ENCODE results near the gene PIGH.

PIGH gene

GRCh38 chr14:67610491-67610890 lies 10.4 kb upstream of the PIGH start:
- TF ChIP-seq FOXM1 (IDR thresholded peaks at IDR 0.05; ENCODE audit: borderline replicate concordance, low read depth) (no peak), EP300 (IDR thresholded peaks at IDR 0.05; ENCODE audit: borderline replicate concordance) (no peak), TEAD4 (IDR thresholded peaks at IDR 0.05) (no peak), CREB1 (IDR thresholded peaks at IDR 0.05; ENCODE audit: low read depth) (no peak), USF1 (IDR thresholded peaks at IDR 0.05) (no peak), ZBTB7A (IDR thresholded peaks at IDR 0.05; ENCODE audit: low read depth) (no peak)

- no peak for TF ChIP-seq FOXM1 (IDR thresholded peaks at IDR 0.05; ENCODE audit: borderline replicate concordance, low read depth)
- no peak for TF ChIP-seq TAF1 (IDR thresholded peaks at IDR 0.05; ENCODE audit: low read depth)
Measured at GRCh38 chr14:67609642-67610310, 9.7 kb upstream of the PIGH start.

DNA sequence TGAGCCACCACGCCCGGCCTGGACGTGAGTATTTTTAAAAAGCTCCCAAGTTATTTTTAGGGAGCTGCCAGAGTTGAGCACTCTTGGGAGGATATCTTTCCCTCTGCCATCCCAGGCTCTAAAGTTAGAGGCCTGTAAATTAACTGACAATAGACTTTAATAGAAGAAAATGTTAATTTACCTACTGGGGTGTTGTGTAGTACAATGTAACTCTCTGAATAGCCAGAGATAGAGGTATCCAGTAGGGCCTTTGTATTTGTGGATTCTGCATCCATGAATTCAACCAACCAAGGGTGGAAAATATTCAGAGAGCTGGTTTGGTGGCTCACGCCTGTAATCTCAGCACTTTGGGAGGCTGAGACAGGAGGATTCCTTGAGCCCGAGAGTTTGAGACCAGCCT lies 7.6 kb upstream of the PIGH start:
- TF ChIP-seq TCF12 (IDR thresholded peaks at IDR 0.05; ENCODE audit: low read depth) (no peak), EGR1 (IDR thresholded peaks at IDR 0.05) (no peak), TAF1 (IDR thresholded peaks at IDR 0.05; ENCODE audit: low read depth) (no peak), YY1 (IDR thresholded peaks at IDR 0.05; ENCODE audit: low read depth) (no peak), USF1 (IDR thresholded peaks at IDR 0.05) (no peak), CREB1 (IDR thresholded peaks at IDR 0.05; ENCODE audit: low read depth) (no peak), TEAD4 (IDR thresholded peaks at IDR 0.05) (no peak), RAD21 (IDR thresholded peaks at IDR 0.05; ENCODE audit: low read depth) (no peak), FOXM1 (IDR thresholded peaks at IDR 0.05; ENCODE audit: borderline replicate concordance, low read depth) (no peak), NFIC (IDR thresholded peaks at IDR 0.05) (no peak)

GRCh38 chr14:67602995-67603545 lies 3.0 kb upstream of the PIGH start:
- TF ChIP-seq RAD21 (IDR thresholded peaks at IDR 0.05; ENCODE audit: low read depth), result no peak
- TF ChIP-seq MAX (IDR thresholded peaks at IDR 0.05), result no peak
- no peak for TF ChIP-seq TAF1 (IDR thresholded peaks at IDR 0.05; ENCODE audit: low read depth)
- TF ChIP-seq EP300 (IDR thresholded peaks at IDR 0.05; ENCODE audit: borderline replicate concordance), result no peak

- TF ChIP-seq TAF1 (IDR thresholded peaks at IDR 0.05; ENCODE audit: low read depth), result no peak
- no peak for TF ChIP-seq CEBPB (IDR thresholded peaks at IDR 0.05)
- no peak for TF ChIP-seq YY1 (IDR thresholded peaks at IDR 0.05; ENCODE audit: low read depth)
- no peak for TF ChIP-seq MAX (IDR thresholded peaks at IDR 0.05)
- no peak for TF ChIP-seq EP300 (IDR thresholded peaks at IDR 0.05; ENCODE audit: borderline replicate concordance)
- TF ChIP-seq ZBTB7A (IDR thresholded peaks at IDR 0.05; ENCODE audit: low read depth), result no peak
- no peak for TF ChIP-seq RAD21 (IDR thresholded peaks at IDR 0.05; ENCODE audit: low read depth)
- TF ChIP-seq, protein P1, sequence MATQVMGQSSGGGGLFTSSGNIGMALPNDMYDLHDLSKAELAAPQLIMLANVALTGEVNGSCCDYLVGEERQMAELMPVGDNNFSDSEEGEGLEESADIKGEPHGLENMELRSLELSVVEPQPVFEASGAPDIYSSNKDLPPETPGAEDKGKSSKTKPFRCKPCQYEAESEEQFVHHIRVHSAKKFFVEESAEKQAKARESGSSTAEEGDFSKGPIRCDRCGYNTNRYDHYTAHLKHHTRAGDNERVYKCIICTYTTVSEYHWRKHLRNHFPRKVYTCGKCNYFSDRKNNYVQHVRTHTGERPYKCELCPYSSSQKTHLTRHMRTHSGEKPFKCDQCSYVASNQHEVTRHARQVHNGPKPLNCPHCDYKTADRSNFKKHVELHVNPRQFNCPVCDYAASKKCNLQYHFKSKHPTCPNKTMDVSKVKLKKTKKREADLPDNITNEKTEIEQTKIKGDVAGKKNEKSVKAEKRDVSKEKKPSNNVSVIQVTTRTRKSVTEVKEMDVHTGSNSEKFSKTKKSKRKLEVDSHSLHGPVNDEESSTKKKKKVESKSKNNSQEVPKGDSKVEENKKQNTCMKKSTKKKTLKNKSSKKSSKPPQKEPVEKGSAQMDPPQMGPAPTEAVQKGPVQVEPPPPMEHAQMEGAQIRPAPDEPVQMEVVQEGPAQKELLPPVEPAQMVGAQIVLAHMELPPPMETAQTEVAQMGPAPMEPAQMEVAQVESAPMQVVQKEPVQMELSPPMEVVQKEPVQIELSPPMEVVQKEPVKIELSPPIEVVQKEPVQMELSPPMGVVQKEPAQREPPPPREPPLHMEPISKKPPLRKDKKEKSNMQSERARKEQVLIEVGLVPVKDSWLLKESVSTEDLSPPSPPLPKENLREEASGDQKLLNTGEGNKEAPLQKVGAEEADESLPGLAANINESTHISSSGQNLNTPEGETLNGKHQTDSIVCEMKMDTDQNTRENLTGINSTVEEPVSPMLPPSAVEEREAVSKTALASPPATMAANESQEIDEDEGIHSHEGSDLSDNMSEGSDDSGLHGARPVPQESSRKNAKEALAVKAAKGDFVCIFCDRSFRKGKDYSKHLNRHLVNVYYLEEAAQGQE (IDR thresholded peaks at IDR 0.05; ENCODE audit: low read depth), result no peak
- TF ChIP-seq EGR1 (IDR thresholded peaks at IDR 0.05), result no peak
- no peak for TF ChIP-seq NFIC (IDR thresholded peaks at IDR 0.05)
- no peak for TF ChIP-seq TEAD4 (IDR thresholded peaks at IDR 0.05)
- TF ChIP-seq USF1 (IDR thresholded peaks at IDR 0.05), result no peak
- TF ChIP-seq TCF12 (IDR thresholded peaks at IDR 0.05; ENCODE audit: low read depth), result no peak
- TF ChIP-seq CREB1 (IDR thresholded peaks at IDR 0.05; ENCODE audit: low read depth), result no peak
- TF ChIP-seq FOXM1 (IDR thresholded peaks at IDR 0.05; ENCODE audit: borderline replicate concordance, low read depth), result no peak
Measured at GRCh38 chr14:67602076-67602475, 2.0 kb upstream of the PIGH start.

DNA sequence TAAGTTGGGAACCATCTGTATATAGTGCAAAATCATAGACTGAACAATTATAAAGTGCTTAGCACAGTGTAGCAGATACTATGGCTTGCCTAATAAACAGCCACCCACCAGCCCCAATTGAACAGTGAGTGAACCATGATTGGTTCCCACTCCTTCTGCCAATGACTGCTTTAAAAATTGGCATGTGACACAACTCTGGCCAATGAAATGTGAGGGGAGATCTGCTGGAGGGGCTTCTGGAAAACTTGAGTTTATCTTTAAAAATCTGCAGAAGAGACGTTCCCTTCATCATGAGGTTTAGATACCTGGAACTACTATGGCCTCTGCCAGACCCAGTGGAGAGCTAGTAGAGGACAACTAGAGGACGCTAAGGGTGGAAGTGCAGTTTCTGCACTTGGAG lies 4.7 kb downstream of the PIGH start:
- TF ChIP-seq RAD21 (IDR thresholded peaks at IDR 0.05; ENCODE audit: low read depth) (no peak), USF1 (IDR thresholded peaks at IDR 0.05) (peak; percentile 51)

DNA sequence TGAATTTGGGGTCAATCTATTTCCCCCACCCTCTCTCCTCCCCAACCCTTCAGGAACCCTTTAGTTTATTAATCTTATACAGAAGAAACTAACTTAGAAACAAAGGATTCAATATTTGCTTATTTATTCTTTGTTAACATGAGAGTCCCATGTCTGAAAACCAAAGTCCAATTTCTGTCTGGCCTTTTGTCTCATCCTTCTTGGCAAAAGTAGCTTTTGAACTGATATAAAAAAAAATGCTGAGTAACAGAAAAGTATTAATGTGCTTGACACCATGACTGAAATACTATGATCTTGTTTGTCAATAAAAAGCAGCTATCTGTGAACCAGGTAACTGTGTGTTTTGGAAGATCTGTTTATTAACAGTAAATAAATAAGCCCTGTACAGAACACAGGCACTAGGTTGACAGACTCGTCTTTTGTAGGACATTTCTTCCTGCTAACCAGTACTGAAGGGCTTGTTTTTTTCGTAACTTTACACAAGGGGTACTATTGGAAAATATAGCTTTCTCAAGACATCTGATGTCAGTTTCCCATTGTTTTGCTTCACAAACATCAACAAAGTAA lies 10.8 kb downstream of the PIGH start:
- TF ChIP-seq FOXM1 (IDR thresholded peaks at IDR 0.05; ENCODE audit: borderline replicate concordance, low read depth) (no peak), TCF12 (IDR thresholded peaks at IDR 0.05; ENCODE audit: low read depth) (no peak), USF1 (IDR thresholded peaks at IDR 0.05) (no peak), ZBTB7A (IDR thresholded peaks at IDR 0.05; ENCODE audit: low read depth) (no peak), TAF1 (IDR thresholded peaks at IDR 0.05; ENCODE audit: low read depth) (no peak), EP300 (IDR thresholded peaks at IDR 0.05; ENCODE audit: borderline replicate concordance) (no peak), NFIC (IDR thresholded peaks at IDR 0.05) (no peak), CEBPB (IDR thresholded peaks at IDR 0.05) (no peak), TEAD4 (IDR thresholded peaks at IDR 0.05) (no peak), RAD21 (IDR thresholded peaks at IDR 0.05; ENCODE audit: low read depth) (no peak), MAX (IDR thresholded peaks at IDR 0.05) (no peak)
- TF ChIP-seq, protein P1 (IDR thresholded peaks at IDR 0.05; ENCODE audit: low read depth), result no peak

Measured in Ishikawa (cell line).